HG03066 (cell line): ENCODE data around the gene DHODH.
"Not testable (repeated sequence)": the region's sequence is repeated elsewhere in the genome, so short reads cannot be mapped to it uniquely, and the experiment has no call there.

ENCODE experiments used
- ATAC-seq: cut with Tn5 transposase; IDR thresholded peaks from one replicate; pipeline ENCODE4 v1.9.1; 2021; ENCODE audit warnings: low read depth; ENCODE audit not compliant: unreplicated experiment

DHODH gene

GRCh38 chr16:72008424-72009216, at the start of gene DHODH:
Gene DHODH (plus strand): TSS chr16:72008744. CDS start chr16:72008765, 21 bp downstream.
- peak; percentile 99 for ATAC-seq

- ATAC-seq, result peak; percentile 77
These were observed 47.2 kb upstream of the DHODH start for GRCh38 chr16:71961066-71962039.

GRCh38 chr16:71963125-71963875, 45.2 kb upstream of the DHODH start:
- no peak for ATAC-seq

DNA sequence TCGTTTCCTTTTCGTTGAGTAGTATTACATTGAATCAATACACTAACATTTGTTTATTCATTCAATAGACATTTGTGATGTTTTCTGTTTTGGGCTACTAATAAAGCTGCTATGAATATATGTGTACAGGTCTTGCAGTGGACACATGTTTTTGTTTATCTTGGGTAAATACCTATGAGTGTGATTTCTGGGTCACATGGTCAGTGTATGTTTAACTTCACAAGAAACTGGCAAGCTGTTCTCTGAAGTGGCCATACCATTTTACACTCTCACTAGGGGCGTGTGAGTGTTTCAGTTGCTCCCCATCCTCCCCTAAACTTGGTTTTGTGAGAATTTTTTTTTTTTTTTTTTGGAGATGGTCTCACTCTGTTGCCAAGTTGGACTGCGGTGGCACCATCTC, 43.3 kb upstream of the DHODH start:
- no peak for ATAC-seq

GRCh38 chr16:71966932-71967331, 41.6 kb upstream of the DHODH start:
- ATAC-seq, result no peak

GRCh38 chr16:71969353-71969752, 39.2 kb upstream of the DHODH start:
- no peak for ATAC-seq

- ATAC-seq, result no peak
These were observed 37.0 kb upstream of the DHODH start for GRCh38 chr16:71971571-71971970.

- no peak for ATAC-seq
These were observed 36.2 kb upstream of the DHODH start for GRCh38 chr16:71972356-71972755.

GRCh38 chr16:71973001-71973400, 35.5 kb upstream of the DHODH start:
- ATAC-seq, result no peak

DNA sequence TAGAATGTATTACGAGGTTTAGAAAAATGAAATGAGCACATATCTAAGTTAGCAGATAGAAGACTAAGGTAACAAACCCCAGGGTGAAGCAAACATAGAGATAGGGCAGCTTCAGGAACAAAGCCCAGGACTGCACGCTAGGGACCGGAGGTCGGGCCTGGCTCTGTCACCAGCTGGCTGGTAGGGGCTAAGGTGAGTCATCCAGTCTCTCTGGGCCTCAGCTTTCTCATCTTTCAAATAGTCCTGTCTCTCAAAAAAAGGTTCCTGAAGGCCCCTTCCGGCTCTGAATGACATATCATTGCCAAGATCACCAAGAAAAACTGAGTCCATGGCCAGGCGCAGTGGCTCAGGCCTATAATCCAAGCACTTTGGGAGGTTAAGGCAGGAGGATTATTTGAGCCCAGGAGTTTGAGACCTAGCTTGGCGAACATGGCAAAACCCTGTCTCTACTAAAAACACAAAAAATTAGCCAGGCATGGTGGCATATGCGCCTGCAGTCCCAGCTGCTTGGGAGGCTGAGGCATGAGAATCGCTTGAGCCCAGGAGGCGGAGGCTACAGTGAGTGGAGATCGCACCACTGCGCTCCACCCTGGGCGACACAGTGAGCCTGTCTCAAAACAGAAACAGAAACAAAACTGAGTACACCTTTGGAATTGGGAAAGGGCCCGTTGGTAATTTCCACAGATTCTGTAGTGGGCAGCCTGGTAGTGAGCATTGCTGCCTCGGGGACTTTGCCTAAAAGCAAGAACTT, 34.3 kb upstream of the DHODH start:
- no peak for ATAC-seq

DNA sequence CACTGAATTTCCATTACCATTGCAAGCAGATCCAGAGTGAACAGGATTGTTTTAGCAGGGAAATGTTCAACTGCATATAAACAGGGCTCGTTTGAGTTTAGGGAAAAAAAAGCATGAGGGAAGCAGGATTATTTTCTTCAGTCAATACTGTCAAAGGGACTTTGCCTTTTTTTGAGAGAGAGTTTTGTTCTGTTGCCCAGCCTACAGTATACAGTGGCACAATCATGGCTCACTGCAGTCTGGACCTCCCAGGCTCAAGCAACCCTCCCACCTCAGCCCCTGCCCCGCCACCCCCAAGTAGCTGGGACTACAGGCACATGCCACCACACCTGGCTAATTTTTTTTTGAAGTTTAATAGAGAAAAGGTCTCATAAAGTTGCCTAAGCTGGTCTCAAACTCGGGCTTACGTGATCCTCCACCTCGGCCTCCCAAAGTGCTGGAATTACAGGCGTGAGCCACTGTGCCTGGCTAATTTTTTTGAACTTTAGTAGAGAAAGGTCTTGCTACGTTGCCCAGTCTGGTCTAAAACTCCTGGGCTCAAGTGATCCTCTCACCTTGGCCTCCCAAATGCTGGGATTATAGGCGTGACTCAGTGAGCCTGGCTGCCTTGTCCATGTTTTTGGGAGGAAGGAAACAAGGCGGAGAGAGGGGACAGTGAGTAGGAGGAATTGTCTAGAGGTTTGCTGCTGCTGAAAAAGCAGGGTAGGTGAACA, 23.1 kb upstream of the DHODH start:
- ATAC-seq, result no peak

GRCh38 chr16:71986131-71986530, 22.4 kb upstream of the DHODH start:
- no peak for ATAC-seq

GRCh38 chr16:71995038-71995437, 13.5 kb upstream of the DHODH start:
- no peak for ATAC-seq

DNA sequence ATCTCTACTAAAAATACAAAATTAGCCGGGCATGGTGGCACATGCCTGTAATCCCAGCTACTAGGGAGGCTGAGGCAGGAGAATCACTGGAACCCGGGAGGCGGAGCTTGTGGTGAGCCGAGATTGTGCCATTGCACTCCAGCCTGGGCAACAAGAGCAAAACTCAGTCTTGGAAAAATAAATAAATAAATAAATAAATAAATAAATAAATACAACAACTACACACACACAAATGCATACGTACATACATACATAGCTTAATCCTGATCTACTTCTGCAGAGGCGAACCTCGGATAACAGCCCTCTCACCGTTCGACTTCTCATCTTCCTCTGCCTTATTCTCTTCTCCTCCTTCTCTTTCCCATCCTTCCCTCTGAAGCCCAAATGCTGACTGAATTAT, 11.0 kb upstream of the DHODH start:
- ATAC-seq, result not testable (repeated sequence)

DNA sequence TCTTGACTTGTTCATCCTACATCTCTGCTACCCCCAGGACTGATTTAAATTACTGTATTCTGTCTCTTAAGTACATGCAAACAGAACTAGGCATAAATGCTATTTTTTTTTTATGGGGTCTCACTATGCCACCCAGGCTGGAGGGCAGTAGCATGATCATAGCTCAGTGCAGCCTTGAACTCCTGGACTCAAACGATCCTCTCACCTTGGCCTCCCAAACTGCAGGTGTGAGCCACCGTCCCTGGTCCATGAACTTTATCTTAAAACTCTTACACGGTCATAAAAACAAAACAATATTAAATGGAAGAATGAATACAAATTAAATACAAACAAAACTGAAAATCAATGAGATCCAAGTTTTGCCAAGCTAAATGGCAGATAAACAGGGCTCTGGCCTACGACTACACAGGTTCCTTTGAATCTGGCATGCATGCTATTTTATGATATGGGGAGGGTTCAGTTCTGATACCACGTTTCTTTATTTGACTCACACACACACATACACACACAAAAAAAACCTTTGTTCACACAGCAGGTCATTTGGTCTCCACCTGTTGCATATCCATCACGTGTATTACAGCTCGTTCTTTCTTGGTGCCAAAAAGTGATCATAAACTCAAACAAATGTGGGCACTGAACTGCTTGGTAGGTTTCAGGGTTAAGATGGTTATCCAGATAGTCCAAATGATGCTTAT, 7.2 kb upstream of the DHODH start:
- ATAC-seq, result no peak

DNA sequence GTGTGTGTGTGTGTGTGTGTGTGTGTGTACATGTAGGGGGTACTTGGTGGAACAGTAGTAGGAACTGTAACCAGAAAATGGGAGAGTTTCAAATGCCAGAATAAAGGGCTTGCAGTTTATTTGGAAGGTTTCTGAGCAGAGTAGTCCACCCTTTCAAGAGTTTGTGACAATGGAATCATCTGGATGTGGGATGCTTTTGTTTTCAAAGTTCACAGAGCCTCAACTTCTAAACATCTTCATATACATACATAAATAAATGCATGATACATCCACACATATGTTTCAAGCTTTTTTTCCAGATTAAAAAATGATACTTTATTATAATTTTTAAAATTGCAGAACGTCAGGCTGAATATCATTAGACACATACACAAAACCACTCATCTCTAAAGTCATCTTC, 5.9 kb upstream of the DHODH start:
- ATAC-seq, result no peak

GRCh38 chr16:72008065-72008423, 500 bp upstream of the DHODH start:
- ATAC-seq, result not testable (repeated sequence)

- ATAC-seq, result no peak
These were observed 1.2 kb downstream of the DHODH start for GRCh38 chr16:72009779-72010178.

DNA sequence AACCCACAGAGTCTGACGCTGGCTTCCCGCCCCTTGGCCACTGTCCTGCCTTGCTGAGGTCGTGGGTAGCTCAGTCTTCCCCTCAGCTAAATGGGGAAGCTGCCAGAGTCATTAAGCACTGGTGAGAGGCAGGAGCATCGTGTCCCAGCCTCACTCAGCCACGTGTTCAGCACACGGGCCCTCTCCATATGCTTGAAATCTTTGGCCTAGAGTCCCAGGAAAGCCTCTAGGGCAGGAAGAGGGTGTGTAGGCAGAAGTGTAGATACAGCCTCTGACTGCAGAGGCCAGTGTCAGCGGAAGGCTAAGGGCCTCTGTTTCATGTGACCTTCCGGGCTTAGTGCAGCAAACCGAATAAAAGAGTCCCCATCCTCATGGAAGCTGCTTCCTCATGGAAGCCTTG, 4.1 kb downstream of the DHODH start:
- ATAC-seq, result no peak
